ENCODE results near the gene IFT81.

The IFT81 gene

GRCh38 chr12:110248096-110248447 is 123.9 kb downstream of the IFT81 start:
- no peak overlapping the region for H3K9ac ChIP-seq (ENCODE audit: low read length)
- H3K4me2 ChIP-seq (ENCODE audit: low read depth, low read length, poor library complexity, severe bottlenecking), result no peak overlapping the region
- H3K9me2 ChIP-seq (replicated peaks; ENCODE audit: insufficient read depth, low read length), result no peaks in the 10 kb centered on the region
- no peaks in the 10 kb centered on the region for H3K36me3 ChIP-seq (ENCODE audit: low read length)
- no peak overlapping the region for H3K4me3 ChIP-seq (ENCODE audit: insufficient read depth, low read length, poor library complexity, severe bottlenecking)
- no peaks in the 10 kb centered on the region for H3K27me3 ChIP-seq (ENCODE audit: low read length)
- no peak overlapping the region for H3K27ac ChIP-seq (ENCODE audit: low read depth, low read length)
- no peaks in the 10 kb centered on the region for H3K79me2 ChIP-seq (ENCODE audit: insufficient read depth, low read length)
- H3F3A ChIP-seq (ENCODE audit: insufficient read depth), result no peaks in the 10 kb centered on the region
- no peak overlapping the region for H2AFZ ChIP-seq (ENCODE audit: low read depth, low read length, severe bottlenecking)
- no peaks in the 10 kb centered on the region for H3K9me3 ChIP-seq (ENCODE audit: insufficient read depth, low read length)
- H4K20me1 ChIP-seq (ENCODE audit: low read depth, low read length), result no peaks in the 10 kb centered on the region
- TF ChIP-seq CTCF (IDR thresholded peaks at IDR 0.05; ENCODE audit: insufficient read depth, low read length, poor library complexity, severe bottlenecking) (no peak), EZH2phosphoT487 (conservative IDR thresholded peaks at IDR 0.05; ENCODE audit: low read length) (no peak)

- Histone ChIP-seq H3K9me2 (replicated peaks; ENCODE audit: insufficient read depth, low read length) (no peaks in the 10 kb centered on the region), H4K20me1 (ENCODE audit: low read depth, low read length) (no peaks in the 10 kb centered on the region), H3K4me2 (ENCODE audit: low read depth, low read length, poor library complexity, severe bottlenecking) (no peak overlapping the region), H3K27ac (ENCODE audit: low read depth, low read length) (no peak overlapping the region), H3F3A (ENCODE audit: insufficient read depth) (no peaks in the 10 kb centered on the region), H3K36me3 (ENCODE audit: low read length) (no peaks in the 10 kb centered on the region), H2AFZ (ENCODE audit: low read depth, low read length, severe bottlenecking) (no peak overlapping the region), H3K4me3 (ENCODE audit: insufficient read depth, low read length, poor library complexity, severe bottlenecking) (no peak overlapping the region), H3K79me2 (ENCODE audit: insufficient read depth, low read length) (no peaks in the 10 kb centered on the region), H3K9ac (ENCODE audit: low read length) (no peak overlapping the region), H3K27me3 (ENCODE audit: low read length) (no peaks in the 10 kb centered on the region), H3K9me3 (ENCODE audit: insufficient read depth, low read length) (no peaks in the 10 kb centered on the region)
- TF ChIP-seq CTCF (IDR thresholded peaks at IDR 0.05; ENCODE audit: insufficient read depth, low read length, poor library complexity, severe bottlenecking) (no peak), EZH2phosphoT487 (conservative IDR thresholded peaks at IDR 0.05; ENCODE audit: low read length) (no peak)
Observed at GRCh38 chr12:110249105-110249504, 124.9 kb downstream of the IFT81 start.

- no peaks in the 10 kb centered on the region for H3K27me3 ChIP-seq (ENCODE audit: low read length)
- H3K36me3 ChIP-seq (ENCODE audit: low read length), result no peaks in the 10 kb centered on the region
- H3F3A ChIP-seq (ENCODE audit: insufficient read depth), result no peaks in the 10 kb centered on the region
- H3K4me2 ChIP-seq (ENCODE audit: low read depth, low read length, poor library complexity, severe bottlenecking), result no peak overlapping the region
- H3K9ac ChIP-seq (ENCODE audit: low read length), result no peak overlapping the region
- no peaks in the 10 kb centered on the region for H3K9me2 ChIP-seq (replicated peaks; ENCODE audit: insufficient read depth, low read length)
- no peak overlapping the region for H3K4me3 ChIP-seq (ENCODE audit: insufficient read depth, low read length, poor library complexity, severe bottlenecking)
- no peak overlapping the region for H3K27ac ChIP-seq (ENCODE audit: low read depth, low read length)
- TF ChIP-seq CTCF (IDR thresholded peaks at IDR 0.05; ENCODE audit: insufficient read depth, low read length, poor library complexity, severe bottlenecking), result no peak
- H3K79me2 ChIP-seq (ENCODE audit: insufficient read depth, low read length), result no peaks in the 10 kb centered on the region
- H4K20me1 ChIP-seq (ENCODE audit: low read depth, low read length), result no peaks in the 10 kb centered on the region
- H2AFZ ChIP-seq (ENCODE audit: low read depth, low read length, severe bottlenecking), result no peak overlapping the region
- no peaks in the 10 kb centered on the region for H3K9me3 ChIP-seq (ENCODE audit: insufficient read depth, low read length)
Observed at GRCh38 chr12:110249716-110250225, 125.6 kb downstream of the IFT81 start.
